Inflammatory macrophage treated with lipopolysaccharide for 4 hours (primary cell): Measurements from ENCODE around the gene STPG3.

Source experiments
- DNase-seq: peaks from one replicate; pipeline ENCODE4 v3.0.0-alpha.2; 2020

Gene STPG3

GRCh38 chr9:137222190-137223077, 28.7 kb upstream of the STPG3 start, which contains the start of gene RNF208:
RNF208 (minus strand) TSS chr9:137222240; CDS start chr9:137221212, 1,028 bp downstream.
- DNase-seq = no peak

- DNase-seq = peak; percentile 100
Observed at GRCh38 chr9:137223078-137223970, 27.8 kb upstream of the STPG3 start.

GRCh38 chr9:137224830-137225694, 26.0 kb upstream of the STPG3 start, which contains the start of gene CYSRT1:
CYSRT1 (plus strand) TSS chr9:137225174; CDS start chr9:137225622, 448 bp downstream.
- no peak for DNase-seq

- DNase-seq = no peak
Observed at GRCh38 chr9:137225699-137226331, 25.3 kb upstream of the STPG3 start.

- DNase-seq = no peak
Observed at GRCh38 chr9:137226338-137227053, 24.6 kb upstream of the STPG3 start.

- peak; percentile 55 for DNase-seq
Observed at GRCh38 chr9:137227054-137227852, 23.8 kb upstream of the STPG3 start, which contains the start of gene RNF224. RNF224 (plus strand) TSS chr9:137227502; CDS start chr9:137228336, 834 bp downstream.

GRCh38 chr9:137227853-137228505, 23.1 kb upstream of the STPG3 start:
- DNase-seq = no peak

GRCh38 chr9:137228506-137228967, 22.5 kb upstream of the STPG3 start:
- DNase-seq = no peak

- DNase-seq = no peak
Observed at GRCh38 chr9:137228968-137229896, 21.9 kb upstream of the STPG3 start.

GRCh38 chr9:137229903-137230704, 21.0 kb upstream of the STPG3 start:
- DNase-seq = no peak

GRCh38 chr9:137230705-137231371, 20.2 kb upstream of the STPG3 start, which contains the start of gene SLC34A3:
SLC34A3 (plus strand) TSS chr9:137230901; CDS start chr9:137231703, 802 bp downstream.
- no peak for DNase-seq

- DNase-seq = no peak
Observed at GRCh38 chr9:137231372-137232039, 19.6 kb upstream of the STPG3 start.

GRCh38 chr9:137232101-137232500, 19.0 kb upstream of the STPG3 start:
- no peak for DNase-seq

GRCh38 chr9:137232510-137232909, 18.6 kb upstream of the STPG3 start:
- no peak for DNase-seq

GRCh38 chr9:137233143-137233980, 17.7 kb upstream of the STPG3 start:
- no peak for DNase-seq
